Left cardiac atrium (tissue), 4 donors: ENCODE measurements around the gene ATRN. TPM values are rescaled to one million over a fixed set of nuclear protein-coding genes. Genes with fewer than 3 reads are reported as not detected.
"Not testable (repeated sequence)": the region's sequence is repeated elsewhere in the genome, so short reads cannot be mapped to it uniquely, and the experiment has no call there.

Source experiments
- ATAC-seq, 2 donors: fragments of 200-7000 bp; cut with Tn5 transposase; one replicate each; pipeline ENCODE4 v1.9.1; 2020; ENCODE audit warnings: mild to moderate bottlenecking in 2 of 2, moderate library complexity in 2 of 2
- DNase-seq: peaks from one replicate; pipeline ENCODE4 v3.0.0-alpha.2; 2020
- intact Hi-C, 2 donors: fragments of 100-400 bp; cut with DNase I; formaldehyde crosslinking; loops; one replicate each; pipeline versions ENCODE4 v1.14.1 to v1.15.1; 2022 to 2023
- total RNA-seq, 2 donors: library from RNA; stranded (reverse); fragmentation: NEBNext Ultra II Directional; extraction: Animal tissue kit (Norgen Biotek cat#: 25700); gene quantifications; one replicate each; pipeline ENCODE4 v1.2.1, GENCODE V29; 2021
- donor health status: DM: no; HTN: yes; CAD: no.
- donor health status: DM: no; HTN: yes; CAD: no; lungs with severe emphysema.
- donor health status: DM: yes; HTN: yes; CAD: no.
- donor health status: Dilated cardiomyopathy.

The ATRN gene
- total RNA-seq, 2 donors from 2014 or later, result 29.0 to 34.5 TPM

DNA sequence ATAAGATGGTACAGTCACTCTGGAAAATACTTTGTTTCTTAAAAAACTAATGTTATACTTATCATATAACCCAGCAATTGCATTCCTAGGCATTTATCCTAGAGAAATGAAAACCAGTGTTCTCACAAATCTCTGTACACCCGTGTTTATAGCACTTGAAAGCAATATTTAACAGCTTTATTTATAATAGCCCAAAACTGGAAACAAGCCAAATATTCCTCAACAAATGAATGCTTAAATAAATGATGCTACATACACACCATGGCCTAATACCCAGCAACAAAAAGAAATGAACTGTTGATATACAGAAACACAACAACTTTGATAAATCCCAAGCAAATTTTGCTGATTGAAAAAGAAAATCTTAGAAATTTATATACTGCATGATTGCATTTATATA, 141.1 kb downstream of the ATRN start:
- DNase-seq (no peak), ATAC-seq (no peak)
- intact Hi-C loops, result no loop called here

DNA sequence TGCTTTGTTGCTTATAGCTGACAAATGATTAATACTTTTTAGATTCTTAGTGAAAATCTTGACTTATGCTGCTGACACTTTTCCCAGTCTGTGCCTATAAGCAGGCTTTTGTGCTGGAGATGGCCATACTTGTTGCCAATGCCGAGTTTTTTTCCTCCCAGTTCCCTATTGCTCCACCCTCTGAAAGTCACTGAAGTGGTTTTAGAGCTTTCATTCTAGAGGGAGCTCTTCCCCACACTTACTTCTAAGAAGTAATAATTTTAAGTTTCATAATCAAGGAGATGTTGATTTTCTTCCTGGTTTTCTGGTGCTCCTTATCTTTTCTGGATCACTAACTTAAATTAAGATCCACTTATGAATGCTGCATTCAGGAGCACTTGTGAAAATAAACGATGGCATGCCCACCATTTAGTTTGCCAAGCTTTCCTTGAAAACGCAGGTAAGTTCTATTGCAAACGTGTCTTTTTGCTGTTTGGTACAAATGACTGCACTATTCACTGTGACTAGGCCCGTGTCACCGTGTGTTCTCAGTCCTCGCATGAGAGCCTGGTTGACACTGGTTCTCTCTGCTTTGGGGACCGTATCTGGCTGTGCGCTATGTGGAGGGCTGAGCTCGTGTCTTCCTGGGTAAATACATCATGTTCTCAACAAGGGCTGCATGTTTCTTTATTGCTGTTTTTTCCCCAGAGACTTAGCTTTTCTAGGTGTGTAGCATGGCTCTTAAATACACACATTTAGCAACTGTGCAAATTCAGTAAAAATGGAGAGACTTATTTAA, 142.2 kb downstream of the ATRN start:
- no peak for ATAC-seq
- intact Hi-C loops, result no loop called here
- no peak for DNase-seq

DNA sequence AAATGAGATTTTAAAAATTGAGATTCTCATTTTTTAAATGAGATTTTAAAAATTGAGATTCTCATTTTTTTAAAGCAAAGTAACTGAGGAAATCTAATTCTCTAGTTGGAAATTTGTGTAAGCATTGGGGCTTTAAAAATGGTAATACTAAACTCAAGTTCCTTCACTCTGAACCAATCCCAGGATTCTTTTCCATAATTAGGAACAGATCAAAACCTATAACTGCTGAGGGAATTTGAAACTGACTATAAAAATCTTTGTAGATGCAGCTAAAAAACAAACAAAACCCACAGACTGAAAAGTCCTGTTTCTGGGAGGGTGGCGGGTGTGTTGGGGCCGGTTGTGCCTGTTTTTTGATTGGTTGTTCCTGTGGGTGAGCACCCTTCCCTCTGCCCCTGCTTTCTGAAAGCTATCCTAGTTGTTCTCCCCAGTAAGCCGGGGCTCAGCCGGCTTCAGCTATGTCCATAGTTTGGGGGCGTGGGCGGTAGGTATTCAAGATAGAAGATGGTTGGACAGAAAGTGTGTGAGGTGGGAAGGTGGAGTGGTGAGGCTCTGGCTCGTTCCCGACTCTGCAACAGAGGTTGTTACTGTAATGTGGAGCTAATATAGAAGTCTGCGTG, 143.1 kb downstream of the ATRN start:
- intact Hi-C loops, result no loop called here
- no peak for ATAC-seq
- no peak for DNase-seq

DNA sequence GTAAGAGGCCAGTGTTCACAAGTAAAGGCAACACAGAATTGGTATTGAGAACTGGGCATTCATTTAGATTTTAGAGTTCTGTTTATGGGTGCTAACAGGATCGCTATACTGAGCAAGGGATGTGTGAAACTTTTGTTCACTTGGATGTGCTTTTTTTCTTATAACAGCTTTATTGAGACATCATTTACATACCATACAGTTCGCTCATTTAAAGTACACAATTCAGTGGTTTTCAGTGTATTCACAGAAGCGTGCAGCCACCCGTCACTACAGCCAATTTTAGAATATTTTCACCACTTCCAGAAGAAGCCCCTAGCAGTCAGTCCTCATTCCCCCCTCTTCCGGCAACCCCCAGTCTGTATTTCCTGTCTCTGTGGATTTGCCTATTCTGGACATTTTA, 143.6 kb downstream of the ATRN start:
- DNase-seq (no peak), ATAC-seq (no peak)
- intact Hi-C loops, result no loop called here

DNA sequence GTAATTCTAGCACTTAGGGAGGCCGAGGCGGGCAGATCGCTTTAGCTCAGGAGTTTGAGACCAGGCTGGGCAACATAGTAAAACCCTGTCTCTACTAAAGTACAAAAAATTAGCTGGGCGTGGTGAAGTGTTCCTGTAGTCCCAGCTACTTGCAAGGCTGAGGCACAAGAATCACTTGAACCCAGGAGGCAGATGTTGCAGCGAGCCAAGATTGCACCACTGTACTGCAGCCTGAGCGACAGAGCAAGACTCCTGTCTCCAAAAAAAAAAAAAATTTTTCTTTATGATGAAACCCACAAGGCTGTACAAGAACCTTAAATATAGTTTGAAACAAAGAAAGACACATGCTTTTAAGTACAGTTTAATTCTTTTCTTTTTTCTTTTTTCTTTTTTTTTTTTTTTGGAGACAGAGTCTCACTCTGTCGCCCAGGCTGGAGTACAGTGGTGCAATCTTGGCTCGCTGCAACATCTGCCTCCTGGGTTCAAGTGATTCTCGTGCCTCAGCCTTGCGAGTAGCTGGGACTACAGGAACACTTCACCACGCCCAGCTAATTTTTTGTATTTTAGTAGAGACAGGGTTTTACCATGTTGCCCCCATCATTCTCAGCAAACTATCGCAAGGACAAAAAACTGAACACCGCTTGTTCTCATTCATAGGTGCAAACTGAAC, 144.5 kb downstream of the ATRN start:
- intact Hi-C loops, ATAC-seq, DNase-seq: not testable (repeated sequence)

DNA sequence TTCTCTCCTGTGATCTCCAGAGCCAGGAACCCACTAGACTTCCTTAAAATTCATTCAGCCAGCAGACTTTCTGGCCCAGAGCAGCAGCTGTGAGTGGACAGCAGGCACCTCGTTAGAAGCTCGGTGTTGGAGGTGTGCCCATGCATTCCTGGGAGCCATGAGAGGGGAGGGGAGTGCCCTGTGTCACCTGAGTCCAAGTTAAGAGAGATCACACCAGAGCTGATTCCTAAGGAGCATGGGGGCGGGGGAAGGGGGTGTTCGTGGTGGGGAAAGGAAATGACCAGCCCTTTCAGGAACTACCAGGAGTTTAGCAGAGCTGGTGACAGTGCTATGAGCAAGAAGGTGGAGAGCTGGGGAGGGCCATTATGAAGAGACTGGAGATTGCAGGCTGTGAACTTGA, 145.4 kb downstream of the ATRN start:
- intact Hi-C loops, result no loop called here
- DNase-seq, result no peak
- ATAC-seq, result peak; percentile 49 to 55

DNA sequence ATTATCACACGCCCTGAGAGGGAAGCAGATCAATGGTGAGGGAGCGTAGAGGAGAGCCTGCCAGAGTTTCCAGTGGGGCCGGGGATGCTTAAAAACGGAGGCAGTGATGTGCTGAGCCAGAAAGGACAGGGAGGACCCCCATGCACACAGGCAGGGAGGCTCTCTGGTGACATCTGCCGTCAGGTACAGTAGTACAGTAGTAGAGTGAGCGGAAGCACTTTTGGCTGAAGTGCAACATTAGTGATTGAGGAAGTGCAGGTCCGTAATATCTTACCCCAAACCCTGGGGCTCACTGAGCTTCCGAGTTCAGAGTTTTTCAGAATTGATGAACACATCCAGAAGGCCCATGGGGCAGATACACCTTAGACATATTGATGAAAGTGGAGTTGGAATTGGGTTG, 150.3 kb downstream of the ATRN start:
- no peak for ATAC-seq
- intact Hi-C loops, result no loop called here

DNA sequence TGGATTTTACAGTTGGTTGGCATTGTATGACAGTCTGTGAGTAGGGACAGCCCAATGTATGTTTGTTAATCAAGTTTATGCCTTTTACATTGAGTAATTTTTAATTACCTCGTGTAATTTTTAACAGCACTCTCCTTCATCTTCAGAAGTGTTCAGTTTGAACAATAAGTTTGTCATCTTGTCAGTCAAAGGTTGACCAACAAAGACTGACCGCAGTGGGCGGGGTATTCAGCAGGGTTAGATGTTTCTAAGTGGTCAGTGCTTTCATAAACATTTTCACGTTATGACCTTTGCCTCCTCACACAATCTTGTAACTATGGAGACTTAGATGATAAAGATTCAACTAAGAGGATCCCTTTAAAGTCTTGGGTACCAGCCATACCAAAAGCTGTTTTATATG, 151.6 kb downstream of the ATRN start:
- ATAC-seq (no peak), DNase-seq (no peak)
- intact Hi-C loops, result no loop called here

More for the DNA sequence above, 150.3 kb downstream of the ATRN start:
- no peak for DNase-seq

DNA sequence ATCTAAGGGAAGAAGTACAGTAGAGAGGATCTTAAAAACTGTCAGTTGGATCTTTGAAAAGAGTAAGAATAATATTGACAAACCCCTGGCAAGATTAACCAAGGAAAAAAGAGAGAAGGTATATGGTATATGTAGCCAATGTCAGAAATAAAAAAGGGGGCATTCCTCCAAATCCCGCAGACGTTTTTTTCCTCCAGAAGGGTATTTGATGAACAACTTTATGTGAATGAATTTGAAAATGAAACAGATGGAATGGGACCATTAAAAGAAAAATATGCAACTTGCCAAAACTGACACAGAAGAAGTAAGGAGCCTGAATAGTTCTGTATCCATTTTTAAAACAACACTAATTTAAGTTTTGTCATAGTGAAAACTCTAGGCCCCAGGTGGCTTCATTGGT, 156.7 kb downstream of the ATRN start:
- ATAC-seq (no peak), DNase-seq (no peak)
- intact Hi-C loops, result no loop called here

DNA sequence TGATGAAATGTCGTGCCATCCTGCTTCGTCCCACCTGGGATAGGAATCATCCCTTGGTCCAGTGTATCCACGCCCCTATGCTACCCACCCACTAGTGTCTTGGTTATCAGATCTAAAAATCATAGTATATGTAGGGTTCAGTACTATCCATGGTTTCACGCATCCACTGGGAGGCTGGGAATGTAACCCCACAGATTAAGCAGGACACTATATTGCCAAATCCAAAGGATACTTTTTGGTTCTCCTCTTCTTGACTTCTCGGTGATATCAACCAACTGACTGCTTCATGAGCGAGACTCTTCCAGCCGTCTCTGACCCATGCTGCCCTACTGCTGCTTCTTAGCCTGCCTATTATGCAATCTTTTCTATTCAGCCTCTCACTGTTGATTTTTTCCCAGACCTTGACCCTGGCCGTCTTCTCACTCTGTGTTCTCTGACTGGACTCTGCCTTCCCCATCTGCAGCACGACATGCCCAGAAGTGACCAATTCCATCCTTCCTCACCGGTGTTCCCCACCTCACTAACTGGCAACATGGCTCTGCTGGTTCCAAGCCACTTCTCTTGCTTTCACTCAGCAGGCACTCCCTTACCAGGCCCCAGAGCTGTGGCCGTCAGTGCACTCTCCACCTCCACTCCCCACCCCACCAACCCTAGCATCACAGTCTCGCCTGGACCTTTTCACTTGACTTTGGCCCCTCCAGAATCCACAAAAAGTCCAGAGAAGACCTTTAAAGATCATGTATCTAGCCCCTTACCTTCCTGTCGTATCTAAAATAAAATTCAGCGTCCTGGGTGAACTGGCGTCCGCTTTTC, 157.9 kb downstream of the ATRN start:
- no peak for ATAC-seq
- intact Hi-C loops, result no loop called here
- DNase-seq, result no peak

DNA sequence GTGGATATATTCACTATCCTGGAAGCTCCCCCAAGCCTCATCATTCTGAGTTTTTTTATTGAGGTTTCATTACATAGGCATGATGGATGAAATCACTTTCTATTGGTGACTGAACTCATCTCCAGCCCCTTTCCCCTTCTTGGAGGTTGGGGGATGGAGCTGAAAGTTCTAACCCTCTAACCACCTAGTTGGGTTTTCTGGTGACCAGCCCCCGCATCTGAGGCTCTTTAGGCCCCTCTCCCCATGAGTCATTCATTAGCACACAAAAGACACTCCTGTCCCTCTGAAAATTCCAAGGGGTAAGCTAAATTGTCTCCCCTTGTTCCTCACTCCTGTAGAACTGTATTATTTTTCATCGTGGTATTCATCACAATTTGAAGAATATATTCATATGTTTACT, 159.1 kb downstream of the ATRN start:
- DNase-seq, result no peak
- intact Hi-C loops, result no loop called here
- ATAC-seq, result no peak

DNA sequence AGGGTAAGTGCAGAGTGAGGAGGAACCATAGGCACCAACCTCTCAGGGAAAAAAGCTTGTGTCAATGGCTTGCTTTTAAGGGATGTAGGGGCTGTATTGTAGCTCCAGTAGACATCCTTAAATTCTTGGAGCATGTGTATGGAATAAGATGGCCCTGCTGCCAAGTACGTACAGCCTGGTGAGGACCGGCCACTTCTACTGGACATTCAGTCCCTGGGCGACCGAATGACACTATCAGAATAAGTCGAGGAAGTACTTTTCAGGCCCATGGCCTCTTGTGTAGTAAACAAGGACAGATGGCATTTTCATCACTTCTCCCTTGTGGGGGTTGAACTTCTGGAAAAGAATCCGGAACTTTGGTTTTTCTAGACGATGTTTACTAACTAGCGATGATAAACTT, 159.6 kb downstream of the ATRN start:
- DNase-seq, result no peak
- no peak for ATAC-seq
- intact Hi-C loops, result no loop called here

DNA sequence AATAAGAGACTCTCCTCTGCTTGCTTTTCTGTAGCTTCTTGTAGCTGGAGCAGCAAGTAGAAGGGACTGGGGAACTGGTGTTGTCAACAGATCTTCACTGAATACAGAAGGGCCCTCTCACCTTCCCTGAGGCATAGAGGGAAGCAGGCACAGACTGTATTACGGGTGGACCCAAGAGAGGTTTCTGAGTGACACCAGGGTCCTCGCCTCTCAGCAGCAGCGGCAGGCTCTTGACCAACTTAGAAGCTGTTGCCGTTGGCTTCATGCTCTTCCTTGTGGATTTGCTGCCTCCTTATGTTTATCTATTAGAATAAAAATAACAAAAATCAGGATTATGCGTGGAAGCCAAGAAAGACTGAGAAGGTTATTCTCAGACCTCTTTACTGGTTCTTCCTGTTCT, 160.7 kb downstream of the ATRN start:
- intact Hi-C loops, result no loop called here
- ATAC-seq (peak in 1 of 2 donors; percentile 25), DNase-seq (no peak)

DNA sequence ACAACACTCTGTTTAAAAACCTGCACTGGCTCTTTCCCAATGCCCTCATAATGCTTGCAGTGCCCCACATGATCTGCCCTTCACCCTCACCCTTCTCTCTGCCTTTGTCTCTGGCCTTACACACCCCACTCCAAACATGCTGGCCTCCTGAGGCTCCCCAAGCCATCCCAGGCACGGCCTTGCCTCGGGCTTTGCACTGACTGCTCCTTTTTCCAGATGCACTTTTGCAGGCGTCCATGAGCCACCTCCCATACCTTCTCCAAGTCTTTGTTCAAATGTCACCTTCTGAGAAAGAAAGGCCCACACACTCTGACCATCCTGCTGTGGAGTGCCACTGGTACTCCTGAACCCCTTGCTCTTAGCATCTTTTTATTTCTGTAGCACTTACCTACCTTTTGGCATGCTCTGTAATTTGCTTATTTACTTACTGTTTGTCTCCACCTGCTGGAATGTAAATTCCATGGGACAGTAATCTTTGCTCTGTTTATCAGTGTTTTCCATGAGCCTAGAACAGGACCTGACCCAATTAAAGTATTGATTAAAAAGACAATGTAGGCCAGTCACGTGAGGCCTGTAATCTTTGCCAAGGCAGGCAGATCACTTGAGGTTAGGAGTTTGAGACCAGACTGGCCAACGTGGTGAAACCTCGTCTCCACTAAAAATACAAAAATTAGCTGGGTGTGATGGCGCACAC, 161.6 kb downstream of the ATRN start:
- intact Hi-C loops, result no loop called here
- no peak for DNase-seq
- no peak for ATAC-seq

DNA sequence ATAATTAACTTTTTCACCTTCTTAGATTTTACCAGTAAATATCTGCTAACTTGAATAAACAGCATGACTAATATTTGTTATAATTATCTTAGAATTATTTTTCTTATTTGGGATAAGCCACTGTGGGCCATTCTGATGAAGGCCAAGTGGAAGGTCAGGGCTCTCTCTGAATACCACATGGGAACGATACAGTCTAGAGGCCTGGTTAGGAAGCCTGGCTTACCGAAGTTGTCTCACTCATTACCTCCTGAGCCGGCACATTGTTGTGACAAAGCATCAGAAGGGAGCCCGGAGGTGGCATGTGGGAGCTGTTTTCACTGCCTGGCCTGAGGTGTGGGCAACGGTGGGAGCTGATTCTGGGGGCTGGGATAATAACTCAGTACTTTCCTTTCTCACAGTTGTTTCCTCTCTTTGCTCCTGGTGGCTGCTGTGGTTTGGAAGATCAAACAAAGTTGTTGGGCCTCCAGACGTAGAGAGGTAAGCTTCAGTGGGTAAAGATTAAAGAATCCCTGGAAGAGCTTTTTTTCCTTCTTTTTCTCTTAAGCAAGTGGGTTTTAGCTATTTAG, 163.2 kb downstream of the ATRN start:
- ATAC-seq (no peak), DNase-seq (no peak)
- intact Hi-C loops, result no loop called here

DNA sequence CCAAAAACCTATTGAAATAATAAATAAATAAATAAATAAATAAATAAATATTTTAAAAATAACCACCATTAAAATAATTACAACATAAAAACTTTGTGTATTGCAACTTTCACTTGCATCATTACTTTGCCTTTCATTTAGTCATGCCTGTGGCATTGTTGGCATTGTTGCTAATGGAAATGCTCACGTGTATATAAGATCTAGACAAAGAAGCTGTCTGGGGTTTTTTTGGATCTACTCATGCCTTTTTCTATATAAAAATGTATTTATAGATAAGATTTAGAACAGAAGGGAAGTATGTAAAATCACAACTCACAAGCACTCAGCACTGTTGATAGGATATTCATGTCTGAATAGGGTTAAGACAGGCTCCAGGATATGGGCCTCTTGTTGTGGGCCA, 164.5 kb downstream of the ATRN start:
- DNase-seq (no peak), ATAC-seq (no peak)
- intact Hi-C loops, result no loop called here

DNA sequence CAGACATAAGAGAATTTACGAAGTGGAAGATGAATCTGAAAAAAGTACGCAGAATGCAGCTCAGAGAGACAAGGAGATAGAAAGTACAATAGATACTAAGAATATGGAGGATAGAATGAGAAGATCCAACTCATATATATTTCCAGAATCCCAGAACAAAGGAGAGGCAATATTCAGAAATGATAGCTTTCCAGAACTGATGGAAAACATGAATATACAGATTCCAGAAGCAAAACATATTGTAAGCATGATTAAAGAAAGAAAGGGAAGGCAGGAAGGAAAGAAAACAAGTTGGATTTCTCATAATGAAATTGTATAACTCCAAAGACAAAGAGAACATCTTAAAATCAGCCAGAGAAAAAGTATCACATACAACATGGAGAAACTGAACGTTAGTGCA, 169.4 kb downstream of the ATRN start:
- ATAC-seq, result no peak
- intact Hi-C loops, result no loop called here
- DNase-seq, result no peak

DNA sequence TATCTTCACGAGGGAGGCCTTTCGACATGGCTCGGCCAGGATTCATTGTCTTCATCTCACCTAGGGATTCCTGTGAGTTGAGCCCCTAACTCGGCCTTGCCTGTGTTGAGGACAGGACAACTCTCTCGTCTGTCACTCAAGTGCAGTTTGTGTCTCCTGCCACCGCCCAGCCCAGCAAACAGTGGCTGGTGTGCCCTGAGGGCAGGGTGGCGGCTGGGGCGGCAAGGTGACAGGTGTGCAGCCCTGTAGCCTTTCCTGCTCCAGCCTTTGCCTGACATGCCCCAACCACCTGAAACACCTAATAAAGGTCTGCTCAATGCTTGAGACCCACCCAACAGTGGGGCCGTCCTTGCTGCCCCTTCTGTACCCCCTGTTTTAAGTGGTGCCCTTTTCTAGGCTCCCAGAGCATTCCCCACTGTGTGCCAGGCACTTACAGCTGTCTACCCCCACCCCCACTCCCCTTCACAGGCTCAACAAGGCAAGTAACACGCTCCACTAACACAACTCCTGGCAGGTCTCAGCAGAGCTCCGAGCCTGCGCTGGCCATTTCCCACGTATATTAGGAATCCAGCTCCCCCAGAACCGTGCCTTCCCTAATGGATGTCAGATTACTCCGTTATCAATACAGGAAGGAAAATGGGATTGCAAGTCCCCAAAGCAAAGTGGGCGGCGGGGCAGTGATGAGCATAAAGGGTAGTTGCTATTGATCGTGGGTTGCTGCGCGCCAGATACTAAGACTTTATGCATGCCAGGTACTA, 174.7 kb downstream of the ATRN start:
- intact Hi-C loops, result no loop called here
- DNase-seq (no peak), ATAC-seq (no peak)
